Upper lobe of left lung (tissue), 4 donors: ENCODE measurements around the gene PEF1.

Experiments
- CTCF ChIP-seq, 6 experiments: fragments of 450-650 bp in 4 of 6; fragments of 200-600 bp in 2 of 6; sonication (generic) in 2 of 6; IDR thresholded peaks; one replicate each; pipeline ENCODE4 v1.5.1; 2016 to 2019; ENCODE audit warnings: antibody characterized with exemption in 6 of 6
- EP300 ChIP-seq, 4 donors: sonication (generic); formaldehyde crosslinking; IDR thresholded peaks; one replicate each; pipeline ENCODE4 v1.5.1; 2017; ENCODE audit warnings: antibody characterized with exemption in 4 of 4, control low read depth in 2 of 4
- POLR2A ChIP-seq, 4 donors: fragments of 450-650 bp; IDR thresholded peaks; one replicate each; pipeline ENCODE4 v1.5.1; 2016 to 2017; ENCODE audit warnings: antibody characterized with exemption in 4 of 4, mild to moderate bottlenecking in 2 of 4
- POLR2AphosphoS5 ChIP-seq, 2 donors: sonication (generic); formaldehyde crosslinking; IDR thresholded peaks; one replicate each; pipeline ENCODE4 v1.5.1; 2017; ENCODE audit warnings: antibody characterized with exemption in 2 of 2

- TF ChIP-seq POLR2A (IDR thresholded peaks at IDR 0.05), result no peak
- TF ChIP-seq CTCF (IDR thresholded peaks at IDR 0.05), result no peak
- no peak for TF ChIP-seq EP300 (IDR thresholded peaks at IDR 0.05)
- TF ChIP-seq POLR2AphosphoS5 (IDR thresholded peaks at IDR 0.05), result no peak
Measured at GRCh38 chr1:31670593-31670964, 25.9 kb upstream of the PEF1 start.
